WTC11 (cell line): Measurements from ENCODE around the gene SMAD6. TPM values are rescaled to one million over a fixed set of nuclear protein-coding genes. Genes with fewer than 3 reads are reported as not detected.
A peak's percentile ranks its signal among the peaks of the same experiment; 100 is the strongest.

Experiments
- ATAC-seq: fragments of 200-7000 bp; cut with Tn5 transposase; 2 replicates; pipeline ENCODE4 v1.10.0; 2021; ENCODE audit warnings: mild to moderate bottlenecking, moderate library complexity
- CTCF ChIA-PET: fragments of 300-600 bp; sonication (Branson Sonifier 250); formaldehyde crosslinking; loops from one replicate; lab custom pipeline; 2021; ENCODE audit warnings: antibody characterized with exemption; lab: Charles Lee
- POLR2A ChIA-PET: fragments of 350-600 bp; sonication (Branson Sonifier 250); formaldehyde crosslinking; loops from one replicate; lab custom pipeline; 2021; ENCODE audit warnings: antibody characterized with exemption; lab: Charles Lee
- DNase-seq: peaks from one replicate; pipeline ENCODE4 v3.0.0; 2021; ENCODE audit warnings: low spot score
- H3K27ac Mint-ChIP-seq: 2 replicates; pipeline ENCODE4 v1.8.0; 2021; ENCODE audit warnings: mixed read lengths
- H3K27me3 Mint-ChIP-seq: 2 replicates; pipeline ENCODE4 v1.8.0; 2021; ENCODE audit warnings: low read depth, mild to moderate bottlenecking, moderate library complexity, mixed read lengths
- H3K36me3 Mint-ChIP-seq: 2 replicates; pipeline ENCODE4 v1.8.0; 2021; ENCODE audit warnings: mixed read lengths
- H3K4me1 Mint-ChIP-seq: 2 replicates; pipeline ENCODE4 v1.8.0; 2022; ENCODE audit warnings: mixed read lengths
- H3K4me3 Mint-ChIP-seq: 2 replicates; pipeline ENCODE4 v1.8.0; 2021; ENCODE audit warnings: mild to moderate bottlenecking, moderate library complexity, mixed read lengths
- H3K9me3 Mint-ChIP-seq: 2 replicates; pipeline ENCODE4 v1.8.0; 2021; ENCODE audit warnings: mixed read lengths
- EMX1 ChIP-seq: fragments of 250-450 bp; sonication (Bioruptor Pico); IDR thresholded peaks from 2 replicates; pipeline ENCODE4 v1.8.0; 2021; ENCODE audit warnings: mild to moderate bottlenecking
- KAT7 ChIP-seq: sonication (generic); formaldehyde crosslinking; IDR thresholded peaks from 2 replicates; pipeline ENCODE4 v1.8.1; 2023; ENCODE audit warnings: missing genetic modification reagents, mild to moderate bottlenecking, borderline replicate concordance
- MXD4 ChIP-seq: fragments of 250-450 bp; sonication (Bioruptor Pico); IDR thresholded peaks from 2 replicates; pipeline ENCODE4 v1.8.0; 2021; ENCODE audit warnings: mild to moderate bottlenecking, moderate library complexity, borderline replicate concordance
- NR1H2 ChIP-seq: sonication (generic); formaldehyde crosslinking; IDR thresholded peaks from 2 replicates; pipeline ENCODE4 v1.9.0; 2021; ENCODE audit warnings: mild to moderate bottlenecking, moderate library complexity, missing genetic modification reagents
- RORB ChIP-seq: fragments of 250-450 bp; sonication (Bioruptor Pico); IDR thresholded peaks from 2 replicates; pipeline ENCODE4 v1.9.0; 2021; ENCODE audit warnings: mild to moderate bottlenecking
- SOX15 ChIP-seq: fragments of 250-450 bp; sonication (Bioruptor Pico); IDR thresholded peaks from 2 replicates; pipeline ENCODE4 v1.9.0; 2021; ENCODE audit warnings: mild to moderate bottlenecking
- TCF7 ChIP-seq: sonication (generic); formaldehyde crosslinking; IDR thresholded peaks from 2 replicates; pipeline ENCODE4 v1.8.0; 2022; ENCODE audit warnings: mild to moderate bottlenecking, low read depth, missing genetic modification reagents, moderate library complexity
- ZNF263 ChIP-seq: sonication (generic); formaldehyde crosslinking; IDR thresholded peaks from 2 replicates; pipeline ENCODE4 v1.8.1; 2022; ENCODE audit warnings: low read depth, mild to moderate bottlenecking, moderate library complexity, missing genetic modification reagents
- total RNA-seq: library from RNA; stranded (reverse); gene quantifications from 3 replicates; pipeline ENCODE4 v1.2.3, GENCODE V29; 2021
- TF ChIP-seq, protein P1 (sequence below): fragments of 250-450 bp; sonication (Bioruptor Pico); IDR thresholded peaks from 2 replicates; pipeline ENCODE4 v1.9.0; 2021; ENCODE audit warnings: moderate library complexity, mild to moderate bottlenecking, inconsistent platforms, borderline replicate concordance
- TF ChIP-seq, protein P2 (sequence below): sonication (generic); formaldehyde crosslinking; IDR thresholded peaks from 2 replicates; pipeline ENCODE4 v1.8.1; 2022; ENCODE audit warnings: missing genetic modification reagents, borderline replicate concordance
- TF ChIP-seq, protein P3 (sequence below): sonication (generic); formaldehyde crosslinking; IDR thresholded peaks from 2 replicates; pipeline ENCODE4 v1.8.0; 2023; ENCODE audit warnings: mild to moderate bottlenecking, missing genetic modification reagents
- TF ChIP-seq, protein P4 (sequence below): sonication (generic); formaldehyde crosslinking; IDR thresholded peaks from 2 replicates; pipeline ENCODE4 v1.8.1; 2023; ENCODE audit warnings: mild to moderate bottlenecking, moderate library complexity, missing genetic modification reagents
- TF ChIP-seq, protein P5 (sequence below): sonication (generic); formaldehyde crosslinking; IDR thresholded peaks from 2 replicates; pipeline ENCODE4 v1.8.1; 2022; ENCODE audit warnings: low read depth, missing genetic modification reagents, borderline replicate concordance
- TF ChIP-seq, protein P6 (sequence below): sonication (generic); formaldehyde crosslinking; IDR thresholded peaks from 2 replicates; pipeline ENCODE4 v1.8.1; 2022; ENCODE audit warnings: low read depth, mild to moderate bottlenecking, moderate library complexity, missing genetic modification reagents, borderline replicate concordance
- TF ChIP-seq, protein P7 (sequence below): sonication (generic); formaldehyde crosslinking; conservative IDR thresholded peaks from 2 replicates; pipeline ENCODE4 v1.8.1; 2023; ENCODE audit warnings: mild to moderate bottlenecking, low read depth, missing genetic modification reagents, moderate library complexity
- TF ChIP-seq, protein P8 (sequence below): sonication (generic); formaldehyde crosslinking; IDR thresholded peaks from 2 replicates; pipeline ENCODE4 v1.8.0; 2022; ENCODE audit warnings: missing genetic modification reagents

Gene SMAD6
- total RNA-seq, 1 experiment from 2014 or later = 13.9 TPM

DNA sequence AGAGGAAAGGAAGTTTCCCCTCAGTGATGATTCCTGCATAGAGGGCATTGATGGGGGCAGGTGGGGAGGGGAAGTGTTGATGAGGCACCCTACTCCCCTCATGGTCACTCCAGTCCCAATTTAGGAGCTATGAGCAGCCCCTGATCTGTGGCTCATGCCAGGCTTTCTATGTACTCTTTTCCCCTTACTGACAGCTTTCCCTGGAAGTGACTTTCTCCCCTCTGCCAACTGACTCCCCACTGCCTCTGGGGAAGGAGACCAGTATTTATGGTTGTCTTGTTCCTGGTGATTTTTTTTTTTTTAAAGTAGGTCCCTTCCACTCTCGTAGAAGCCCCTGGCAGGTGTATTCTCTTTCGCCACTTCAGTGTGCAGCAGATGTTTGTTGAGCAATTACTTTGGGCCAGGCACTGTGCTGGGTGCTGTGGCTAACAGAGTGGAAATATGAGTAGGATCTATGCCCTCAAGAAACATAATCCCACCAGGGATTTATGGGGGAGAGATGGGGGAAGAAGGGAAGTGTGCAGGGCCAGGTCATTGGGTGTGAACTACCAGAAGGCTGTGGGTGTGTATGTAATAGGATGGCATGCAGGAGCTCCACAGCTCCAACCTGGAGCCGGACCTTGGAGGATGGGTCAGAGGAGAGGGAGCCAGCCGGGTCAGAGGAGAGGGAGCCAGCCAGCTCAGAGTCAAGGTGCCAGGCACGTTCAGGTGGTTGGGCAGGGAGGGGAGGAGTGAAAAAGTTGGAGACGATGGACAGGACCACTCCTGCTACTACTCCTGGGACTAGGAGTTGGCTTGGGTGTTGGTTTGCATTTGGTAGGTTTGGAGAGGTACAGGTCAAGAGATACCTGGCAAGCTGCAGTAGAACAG lies 3.5 kb downstream of the SMAD6 start:
- DNase-seq (no peak), ATAC-seq (no peak)
- H3K4me3 Mint-ChIP-seq = peak overlapping the region; percentile 20; the same call in 1 of the 2 replicates
- H3K36me3 Mint-ChIP-seq = no peaks in the 10 kb centered on the region; the same call in 1 of the 2 replicates
- H3K27ac Mint-ChIP-seq = no peak overlapping the region
- ChIA-PET POLR2A (no interaction called here), CTCF (interaction anchor here (1.2 to 8.2 kb wide), 10 partner anchors 9 to 146 kb away, joined by 4 to 87 read pairs (median 10); no protein-coding TSS in a partner anchor)
- H3K27me3 Mint-ChIP-seq = peaks cover 25% of the 10 kb centered on the region
- H3K9me3 Mint-ChIP-seq = no peaks in the 10 kb centered on the region
- H3K4me1 Mint-ChIP-seq = peaks cover 36% of the 10 kb centered on the region
- no peak for TF ChIP-seq RORB (CRISPR knock-in tag)
- TF ChIP-seq NR1H2 (CRISPR knock-in tag) = no peak
- no peak for TF ChIP-seq EMX1 (CRISPR knock-in tag)
- TF ChIP-seq TCF7 (CRISPR knock-in tag) = no peak
- TF ChIP-seq, protein P1, sequence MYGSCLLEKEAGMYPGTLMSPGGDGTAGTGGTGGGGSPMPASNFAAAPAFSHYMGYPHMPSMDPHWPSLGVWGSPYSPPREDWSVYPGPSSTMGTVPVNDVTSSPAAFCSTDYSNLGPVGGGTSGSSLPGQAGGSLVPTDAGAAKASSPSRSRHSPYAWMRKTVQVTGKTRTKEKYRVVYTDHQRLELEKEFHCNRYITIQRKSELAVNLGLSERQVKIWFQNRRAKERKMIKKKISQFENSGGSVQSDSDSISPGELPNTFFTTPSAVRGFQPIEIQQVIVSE = no peak
- TF ChIP-seq, protein P2, sequence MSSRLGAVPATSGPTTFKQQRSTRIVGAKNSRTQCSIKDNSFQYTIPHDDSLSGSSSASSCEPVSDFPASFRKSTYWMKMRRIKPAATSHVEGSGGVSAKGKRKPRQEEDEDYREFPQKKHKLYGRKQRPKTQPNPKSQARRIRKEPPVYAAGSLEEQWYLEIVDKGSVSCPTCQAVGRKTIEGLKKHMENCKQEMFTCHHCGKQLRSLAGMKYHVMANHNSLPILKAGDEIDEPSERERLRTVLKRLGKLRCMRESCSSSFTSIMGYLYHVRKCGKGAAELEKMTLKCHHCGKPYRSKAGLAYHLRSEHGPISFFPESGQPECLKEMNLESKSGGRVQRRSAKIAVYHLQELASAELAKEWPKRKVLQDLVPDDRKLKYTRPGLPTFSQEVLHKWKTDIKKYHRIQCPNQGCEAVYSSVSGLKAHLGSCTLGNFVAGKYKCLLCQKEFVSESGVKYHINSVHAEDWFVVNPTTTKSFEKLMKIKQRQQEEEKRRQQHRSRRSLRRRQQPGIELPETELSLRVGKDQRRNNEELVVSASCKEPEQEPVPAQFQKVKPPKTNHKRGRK (CRISPR knock-in tag) = no peak
- no peak for TF ChIP-seq KAT7 (CRISPR knock-in tag)
- TF ChIP-seq, protein P3, sequence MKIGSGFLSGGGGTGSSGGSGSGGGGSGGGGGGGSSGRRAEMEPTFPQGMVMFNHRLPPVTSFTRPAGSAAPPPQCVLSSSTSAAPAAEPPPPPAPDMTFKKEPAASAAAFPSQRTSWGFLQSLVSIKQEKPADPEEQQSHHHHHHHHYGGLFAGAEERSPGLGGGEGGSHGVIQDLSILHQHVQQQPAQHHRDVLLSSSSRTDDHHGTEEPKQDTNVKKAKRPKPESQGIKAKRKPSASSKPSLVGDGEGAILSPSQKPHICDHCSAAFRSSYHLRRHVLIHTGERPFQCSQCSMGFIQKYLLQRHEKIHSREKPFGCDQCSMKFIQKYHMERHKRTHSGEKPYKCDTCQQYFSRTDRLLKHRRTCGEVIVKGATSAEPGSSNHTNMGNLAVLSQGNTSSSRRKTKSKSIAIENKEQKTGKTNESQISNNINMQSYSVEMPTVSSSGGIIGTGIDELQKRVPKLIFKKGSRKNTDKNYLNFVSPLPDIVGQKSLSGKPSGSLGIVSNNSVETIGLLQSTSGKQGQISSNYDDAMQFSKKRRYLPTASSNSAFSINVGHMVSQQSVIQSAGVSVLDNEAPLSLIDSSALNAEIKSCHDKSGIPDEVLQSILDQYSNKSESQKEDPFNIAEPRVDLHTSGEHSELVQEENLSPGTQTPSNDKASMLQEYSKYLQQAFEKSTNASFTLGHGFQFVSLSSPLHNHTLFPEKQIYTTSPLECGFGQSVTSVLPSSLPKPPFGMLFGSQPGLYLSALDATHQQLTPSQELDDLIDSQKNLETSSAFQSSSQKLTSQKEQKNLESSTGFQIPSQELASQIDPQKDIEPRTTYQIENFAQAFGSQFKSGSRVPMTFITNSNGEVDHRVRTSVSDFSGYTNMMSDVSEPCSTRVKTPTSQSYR (CRISPR knock-in tag) = no peak
- no peak for TF ChIP-seq ZNF263 (CRISPR knock-in tag)
- TF ChIP-seq, protein P4, sequence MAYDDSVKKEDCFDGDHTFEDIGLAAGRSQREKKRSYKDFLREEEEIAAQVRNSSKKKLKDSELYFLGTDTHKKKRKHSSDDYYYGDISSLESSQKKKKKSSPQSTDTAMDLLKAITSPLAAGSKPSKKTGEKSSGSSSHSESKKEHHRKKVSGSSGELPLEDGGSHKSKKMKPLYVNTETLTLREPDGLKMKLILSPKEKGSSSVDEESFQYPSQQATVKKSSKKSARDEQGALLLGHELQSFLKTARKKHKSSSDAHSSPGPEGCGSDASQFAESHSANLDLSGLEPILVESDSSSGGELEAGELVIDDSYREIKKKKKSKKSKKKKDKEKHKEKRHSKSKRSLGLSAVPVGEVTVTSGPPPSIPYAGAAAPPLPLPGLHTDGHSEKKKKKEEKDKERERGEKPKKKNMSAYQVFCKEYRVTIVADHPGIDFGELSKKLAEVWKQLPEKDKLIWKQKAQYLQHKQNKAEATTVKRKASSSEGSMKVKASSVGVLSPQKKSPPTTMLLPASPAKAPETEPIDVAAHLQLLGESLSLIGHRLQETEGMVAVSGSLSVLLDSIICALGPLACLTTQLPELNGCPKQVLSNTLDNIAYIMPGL (CRISPR knock-in tag) = no peak
- TF ChIP-seq, protein P5, sequence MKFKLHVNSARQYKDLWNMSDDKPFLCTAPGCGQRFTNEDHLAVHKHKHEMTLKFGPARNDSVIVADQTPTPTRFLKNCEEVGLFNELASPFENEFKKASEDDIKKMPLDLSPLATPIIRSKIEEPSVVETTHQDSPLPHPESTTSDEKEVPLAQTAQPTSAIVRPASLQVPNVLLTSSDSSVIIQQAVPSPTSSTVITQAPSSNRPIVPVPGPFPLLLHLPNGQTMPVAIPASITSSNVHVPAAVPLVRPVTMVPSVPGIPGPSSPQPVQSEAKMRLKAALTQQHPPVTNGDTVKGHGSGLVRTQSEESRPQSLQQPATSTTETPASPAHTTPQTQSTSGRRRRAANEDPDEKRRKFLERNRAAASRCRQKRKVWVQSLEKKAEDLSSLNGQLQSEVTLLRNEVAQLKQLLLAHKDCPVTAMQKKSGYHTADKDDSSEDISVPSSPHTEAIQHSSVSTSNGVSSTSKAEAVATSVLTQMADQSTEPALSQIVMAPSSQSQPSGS (CRISPR knock-in tag) = no peak
- TF ChIP-seq, protein P6, sequence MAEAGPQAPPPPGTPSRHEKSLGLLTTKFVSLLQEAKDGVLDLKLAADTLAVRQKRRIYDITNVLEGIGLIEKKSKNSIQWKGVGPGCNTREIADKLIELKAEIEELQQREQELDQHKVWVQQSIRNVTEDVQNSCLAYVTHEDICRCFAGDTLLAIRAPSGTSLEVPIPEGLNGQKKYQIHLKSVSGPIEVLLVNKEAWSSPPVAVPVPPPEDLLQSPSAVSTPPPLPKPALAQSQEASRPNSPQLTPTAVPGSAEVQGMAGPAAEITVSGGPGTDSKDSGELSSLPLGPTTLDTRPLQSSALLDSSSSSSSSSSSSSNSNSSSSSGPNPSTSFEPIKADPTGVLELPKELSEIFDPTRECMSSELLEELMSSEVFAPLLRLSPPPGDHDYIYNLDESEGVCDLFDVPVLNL (CRISPR knock-in tag) = no peak
- TF ChIP-seq, protein P7, sequence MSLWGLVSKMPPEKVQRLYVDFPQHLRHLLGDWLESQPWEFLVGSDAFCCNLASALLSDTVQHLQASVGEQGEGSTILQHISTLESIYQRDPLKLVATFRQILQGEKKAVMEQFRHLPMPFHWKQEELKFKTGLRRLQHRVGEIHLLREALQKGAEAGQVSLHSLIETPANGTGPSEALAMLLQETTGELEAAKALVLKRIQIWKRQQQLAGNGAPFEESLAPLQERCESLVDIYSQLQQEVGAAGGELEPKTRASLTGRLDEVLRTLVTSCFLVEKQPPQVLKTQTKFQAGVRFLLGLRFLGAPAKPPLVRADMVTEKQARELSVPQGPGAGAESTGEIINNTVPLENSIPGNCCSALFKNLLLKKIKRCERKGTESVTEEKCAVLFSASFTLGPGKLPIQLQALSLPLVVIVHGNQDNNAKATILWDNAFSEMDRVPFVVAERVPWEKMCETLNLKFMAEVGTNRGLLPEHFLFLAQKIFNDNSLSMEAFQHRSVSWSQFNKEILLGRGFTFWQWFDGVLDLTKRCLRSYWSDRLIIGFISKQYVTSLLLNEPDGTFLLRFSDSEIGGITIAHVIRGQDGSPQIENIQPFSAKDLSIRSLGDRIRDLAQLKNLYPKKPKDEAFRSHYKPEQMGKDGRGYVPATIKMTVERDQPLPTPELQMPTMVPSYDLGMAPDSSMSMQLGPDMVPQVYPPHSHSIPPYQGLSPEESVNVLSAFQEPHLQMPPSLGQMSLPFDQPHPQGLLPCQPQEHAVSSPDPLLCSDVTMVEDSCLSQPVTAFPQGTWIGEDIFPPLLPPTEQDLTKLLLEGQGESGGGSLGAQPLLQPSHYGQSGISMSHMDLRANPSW (CRISPR knock-in tag) = no peak
- TF ChIP-seq MXD4 = no peak
- no peak for TF ChIP-seq SOX15 (CRISPR knock-in tag)
- TF ChIP-seq, protein P8, sequence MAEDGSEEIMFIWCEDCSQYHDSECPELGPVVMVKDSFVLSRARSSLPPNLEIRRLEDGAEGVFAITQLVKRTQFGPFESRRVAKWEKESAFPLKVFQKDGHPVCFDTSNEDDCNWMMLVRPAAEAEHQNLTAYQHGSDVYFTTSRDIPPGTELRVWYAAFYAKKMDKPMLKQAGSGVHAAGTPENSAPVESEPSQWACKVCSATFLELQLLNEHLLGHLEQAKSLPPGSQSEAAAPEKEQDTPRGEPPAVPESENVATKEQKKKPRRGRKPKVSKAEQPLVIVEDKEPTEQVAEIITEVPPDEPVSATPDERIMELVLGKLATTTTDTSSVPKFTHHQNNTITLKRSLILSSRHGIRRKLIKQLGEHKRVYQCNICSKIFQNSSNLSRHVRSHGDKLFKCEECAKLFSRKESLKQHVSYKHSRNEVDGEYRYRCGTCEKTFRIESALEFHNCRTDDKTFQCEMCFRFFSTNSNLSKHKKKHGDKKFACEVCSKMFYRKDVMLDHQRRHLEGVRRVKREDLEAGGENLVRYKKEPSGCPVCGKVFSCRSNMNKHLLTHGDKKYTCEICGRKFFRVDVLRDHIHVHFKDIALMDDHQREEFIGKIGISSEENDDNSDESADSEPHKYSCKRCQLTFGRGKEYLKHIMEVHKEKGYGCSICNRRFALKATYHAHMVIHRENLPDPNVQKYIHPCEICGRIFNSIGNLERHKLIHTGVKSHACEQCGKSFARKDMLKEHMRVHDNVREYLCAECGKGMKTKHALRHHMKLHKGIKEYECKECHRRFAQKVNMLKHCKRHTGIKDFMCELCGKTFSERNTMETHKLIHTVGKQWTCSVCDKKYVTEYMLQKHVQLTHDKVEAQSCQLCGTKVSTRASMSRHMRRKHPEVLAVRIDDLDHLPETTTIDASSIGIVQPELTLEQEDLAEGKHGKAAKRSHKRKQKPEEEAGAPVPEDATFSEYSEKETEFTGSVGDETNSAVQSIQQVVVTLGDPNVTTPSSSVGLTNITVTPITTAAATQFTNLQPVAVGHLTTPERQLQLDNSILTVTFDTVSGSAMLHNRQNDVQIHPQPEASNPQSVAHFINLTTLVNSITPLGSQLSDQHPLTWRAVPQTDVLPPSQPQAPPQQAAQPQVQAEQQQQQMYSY (CRISPR knock-in tag) = no peak
